Retinal pigment epithelial cell (primary cell): Measurements from ENCODE around the gene TLE7.

Experiments used
- DNase-seq: peaks from one replicate; pipeline ENCODE4 v3.0.0-alpha.2; 2010; ENCODE audit warnings: low read depth
- H3K4me3 ChIP-seq: 2 replicates; pipeline ENCODE4 v1.5.1; 2011; ENCODE audit warnings: mild to moderate bottlenecking, low read length, control low read depth, moderate library complexity
- CTCF ChIP-seq: conservative IDR thresholded peaks from 2 replicates; pipeline ENCODE4 v1.5.1; 2011; ENCODE audit warnings: low read depth, low read length, control low read depth, inconsistent platforms

Gene TLE7

GRCh38 chr16:71464231-71464630, 22.4 kb upstream of the TLE7 start:
- no peak for TF ChIP-seq CTCF
- no peak for DNase-seq

GRCh38 chr16:71461686-71462648, 20.1 kb upstream of the TLE7 start, which contains the start of gene ZNF23:
Gene ZNF23, minus strand, starts transcription at chr16:71462247. Its CDS starts 5,451 bp downstream, at chr16:71456796.
- no peak for TF ChIP-seq CTCF
- DNase-seq, result no peak
- peak within 1 kb of the TSS; percentile 95 for H3K4me3 ChIP-seq

More at GRCh38 chr16:71464231-71464630, 22.4 kb upstream of the TLE7 start:
- no peak overlapping the region for H3K4me3 ChIP-seq

GRCh38 chr16:71460941-71461340, 19.1 kb upstream of the TLE7 start:
- no peak for TF ChIP-seq CTCF
- DNase-seq, result no peak
- peak overlapping the region; percentile 95 for H3K4me3 ChIP-seq

- H3K4me3 ChIP-seq, result no peak overlapping the region
- peak; percentile 53 for DNase-seq
- no peak for TF ChIP-seq CTCF
Observed at GRCh38 chr16:71460236-71460635, 18.4 kb upstream of the TLE7 start.

GRCh38 chr16:71459510-71459909, 17.7 kb upstream of the TLE7 start:
- DNase-seq, result no peak
- no peak for TF ChIP-seq CTCF
- no peak overlapping the region for H3K4me3 ChIP-seq

- H3K4me3 ChIP-seq, result no peak overlapping the region
- no peak for TF ChIP-seq CTCF
- no peak for DNase-seq
Observed at GRCh38 chr16:71456801-71457200, 14.9 kb upstream of the TLE7 start.

- no peak for DNase-seq
Observed at GRCh38 chr16:71453036-71453435, 11.2 kb upstream of the TLE7 start.

More at GRCh38 chr16:71453036-71453435, 11.2 kb upstream of the TLE7 start:
- TF ChIP-seq CTCF, result no peak
- no peak overlapping the region for H3K4me3 ChIP-seq
